HG03460 (cell line): ENCODE results near the gene SYT3.
"Not testable (repeated sequence)": the region's sequence is repeated elsewhere in the genome, so short reads cannot be mapped to it uniquely, and the experiment has no call there.

ENCODE experiments used
- ATAC-seq: cut with Tn5 transposase; IDR thresholded peaks from one replicate; pipeline ENCODE4 v1.9.1; 2021; ENCODE audit not compliant: unreplicated experiment

Gene SYT3

DNA sequence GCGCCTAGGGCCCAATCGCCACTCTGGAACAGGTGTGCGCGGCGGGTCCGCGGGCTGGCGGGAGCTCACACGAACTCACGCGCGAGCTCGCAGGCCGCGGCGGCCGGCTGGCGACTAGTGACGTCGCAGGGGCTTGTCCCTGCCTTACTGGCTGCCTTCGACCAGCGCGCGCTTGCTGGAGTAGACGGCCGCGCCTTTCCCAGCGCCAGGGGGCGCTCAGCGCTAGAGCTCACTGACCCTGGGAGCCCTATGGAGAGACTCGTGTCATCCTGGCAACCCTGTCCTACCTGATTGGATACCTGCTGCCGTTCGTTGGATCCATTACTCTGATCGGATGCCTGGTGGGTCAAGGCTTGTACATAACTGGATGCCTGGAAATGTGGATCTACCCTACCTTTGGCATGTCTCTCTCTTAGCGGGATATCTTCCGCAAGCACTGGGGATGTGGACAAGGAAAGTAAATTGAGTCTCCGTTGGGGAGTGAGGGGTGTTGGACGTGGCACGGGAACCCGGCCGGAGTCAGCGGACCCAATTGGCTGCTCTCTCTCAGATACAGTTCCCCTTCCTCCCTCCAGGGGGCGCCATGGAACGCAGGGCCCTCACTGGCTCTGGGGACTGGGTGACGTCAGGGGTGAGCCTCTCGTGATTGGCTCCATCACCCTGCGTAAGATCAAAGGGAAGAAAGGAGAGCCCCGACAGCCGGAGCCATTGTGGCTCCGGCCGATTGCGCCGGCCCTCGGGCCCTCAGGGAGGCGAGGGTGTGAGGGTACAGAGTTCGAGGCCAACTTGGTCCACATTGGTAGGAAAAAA, 35.2 kb downstream of the SYT3 start:
- not testable (repeated sequence) for ATAC-seq

DNA sequence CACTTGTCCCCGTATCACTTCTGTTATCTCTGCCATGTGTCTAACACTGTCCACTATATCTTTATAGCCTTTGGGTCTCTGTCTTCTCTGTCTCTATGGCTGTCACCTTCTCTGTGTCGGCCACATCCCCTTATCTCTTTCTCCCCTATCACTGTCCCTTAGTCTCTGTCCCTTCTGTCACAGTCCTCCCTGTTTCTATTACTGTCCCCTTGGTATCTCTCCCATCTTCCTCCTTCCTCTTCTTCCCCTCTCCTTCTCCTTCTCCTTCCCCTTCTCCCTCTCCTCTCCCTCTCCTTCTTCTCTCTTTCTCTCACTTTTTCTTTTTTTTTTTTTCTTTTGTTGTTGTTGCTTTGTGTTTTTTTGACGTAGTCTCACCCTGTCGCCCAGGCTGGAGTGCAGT, 36.7 kb downstream of the SYT3 start:
- ATAC-seq, result no peak

GRCh38 chr19:50602496-50602895, 37.2 kb downstream of the SYT3 start:
- ATAC-seq, result no peak

- ATAC-seq, result no peak
Measured at GRCh38 chr19:50602089-50602422, 37.6 kb downstream of the SYT3 start.

DNA sequence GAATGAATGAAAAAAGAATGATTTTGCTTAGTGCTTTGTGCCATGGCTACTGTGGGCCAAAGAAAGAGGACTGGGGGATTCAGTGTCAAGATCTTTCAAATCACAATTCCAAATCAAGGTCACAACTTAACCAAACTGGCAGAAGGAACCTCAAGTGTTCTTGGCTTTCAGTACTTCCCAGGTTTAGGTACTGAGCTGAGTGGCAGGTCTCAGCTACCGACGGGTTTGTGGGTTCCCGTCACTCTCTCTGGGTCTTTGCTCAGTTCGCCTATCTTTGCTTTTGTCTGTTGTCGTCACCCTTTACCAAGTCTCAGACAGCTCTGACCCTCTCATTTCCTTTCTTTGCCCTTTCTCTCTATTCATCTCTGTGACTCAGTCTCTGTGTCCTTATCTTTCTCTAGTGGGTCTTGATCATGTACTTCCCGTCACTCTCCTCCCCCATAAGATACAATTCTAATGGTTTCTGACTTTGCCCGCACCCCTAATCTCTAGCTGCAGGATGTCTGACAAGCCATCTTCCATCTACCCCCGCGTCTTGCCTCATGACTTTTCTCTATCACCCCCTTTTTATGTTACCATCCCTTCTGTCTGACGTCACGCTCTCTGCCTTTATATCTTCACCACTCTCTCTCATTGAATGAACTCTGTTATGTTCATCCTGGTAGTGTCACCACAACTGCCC, 38.1 kb downstream of the SYT3 start:
- no peak for ATAC-seq

GRCh38 chr19:50599427-50599826, 40.3 kb downstream of the SYT3 start:
- no peak for ATAC-seq

- no peak for ATAC-seq
Measured at GRCh38 chr19:50590191-50590590, 49.5 kb downstream of the SYT3 start.

GRCh38 chr19:50581795-50582660, 57.7 kb downstream of the SYT3 start:
- not testable (repeated sequence) for ATAC-seq

- no peak for ATAC-seq
Measured at GRCh38 chr19:50580970-50581634, 58.6 kb downstream of the SYT3 start.

DNA sequence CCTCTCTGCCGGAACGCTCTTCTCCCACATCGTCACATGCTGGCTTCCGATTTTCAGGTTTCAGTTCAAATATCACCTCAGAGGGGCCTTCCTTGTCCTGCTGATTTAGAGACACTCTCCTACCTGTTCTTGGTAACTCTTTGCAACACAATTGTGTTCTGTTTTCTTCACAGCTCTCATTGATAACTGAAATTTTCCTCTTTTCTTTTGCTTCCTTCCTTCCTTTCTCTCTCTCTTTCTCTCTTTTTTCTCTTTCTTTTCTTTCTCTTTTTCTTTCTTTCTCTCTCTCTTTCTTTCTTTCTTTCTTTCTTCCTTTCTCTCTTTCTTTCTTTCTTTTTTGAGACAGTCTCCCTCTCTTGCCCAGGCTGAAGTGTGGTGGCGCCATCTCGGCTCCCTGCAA, 59.4 kb downstream of the SYT3 start:
- ATAC-seq, result no peak

- ATAC-seq, result not testable (repeated sequence)
Measured at GRCh38 chr19:50576769-50577168, 62.9 kb downstream of the SYT3 start.

DNA sequence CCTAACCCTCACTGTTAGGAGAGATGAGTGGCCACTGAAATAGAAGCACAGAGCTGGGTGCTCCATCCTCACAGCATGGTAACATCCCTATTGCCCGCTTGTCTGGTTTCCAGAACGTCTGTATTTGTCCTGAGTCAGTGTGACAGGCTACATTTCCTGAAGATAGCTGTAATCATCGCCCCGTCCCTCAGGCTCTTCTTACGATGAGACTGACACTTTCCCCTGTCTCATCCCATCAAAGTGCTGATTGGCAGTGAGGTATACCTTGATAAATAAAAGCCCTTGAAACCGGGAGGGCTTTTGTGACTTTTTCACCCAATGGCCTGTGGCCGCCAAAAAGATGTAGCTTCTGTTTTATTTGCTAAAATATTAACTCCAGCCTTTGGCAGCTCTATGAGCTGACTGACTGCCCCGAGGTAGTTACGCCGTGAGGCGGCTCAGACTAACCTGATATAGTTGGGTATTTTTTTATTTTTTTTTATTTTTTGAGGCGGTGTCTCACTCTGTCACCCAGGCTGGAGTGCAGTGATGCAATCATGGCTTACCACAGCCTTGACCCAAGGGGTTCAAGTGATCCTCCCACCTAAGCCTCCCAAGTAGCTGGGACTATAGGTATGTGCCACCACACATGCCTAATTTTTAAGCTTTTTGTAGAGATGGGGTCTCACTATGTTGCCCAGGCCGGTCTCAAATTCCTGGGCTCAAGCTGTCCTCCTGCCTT, 65.8 kb downstream of the SYT3 start:
- no peak for ATAC-seq
